SK-N-SH (cell line): ENCODE results near the gene TBC1D10B.

ENCODE experiments used
- CTCF ChIP-seq: fragments of 200-600 bp; sonication (generic); IDR thresholded peaks from 2 replicates; pipeline ENCODE4 v1.6.1; 2017; ENCODE audit warnings: antibody characterized with exemption, mild to moderate bottlenecking, moderate library complexity
- ELF1 ChIP-seq: IDR thresholded peaks from 2 replicates; pipeline ENCODE4 v1.4.0; 2012
- FOSL2 ChIP-seq: IDR thresholded peaks from 2 replicates; pipeline ENCODE4 v1.4.0; 2012; ENCODE audit warnings: low read depth, mild to moderate bottlenecking, moderate library complexity, borderline replicate concordance
- POLR2AphosphoS5 ChIP-seq: IDR thresholded peaks from 2 replicates; pipeline ENCODE4 v1.6.1; 2012; ENCODE audit warnings: low read depth, low read length
- TAF1 ChIP-seq: IDR thresholded peaks from 2 replicates; pipeline ENCODE4 v1.6.1; 2012; ENCODE audit warnings: low read depth, mild to moderate bottlenecking, low read length, moderate library complexity, borderline replicate concordance

- TF ChIP-seq CTCF, result no peak
- TF ChIP-seq TAF1, result no peak
- TF ChIP-seq ELF1, result no peak
- TF ChIP-seq FOSL2, result no peak
- TF ChIP-seq POLR2AphosphoS5, result no peak
Observed at GRCh38 chr16:30395992-30396585, 25.8 kb upstream of the TBC1D10B start.
